Activated CD4-positive, alpha-beta T cell treated with anti-CD3 and anti-CD28 coated beads, Interleukin-10, Interleukin-2, amounts not matched to agents 100 ng/mL and 50 ng/mL, durations not matched to agents 16 hours and 8 hours (primary cell): ENCODE data around the gene GABRG3.

Experiments used
- DNase-seq: peaks from one replicate; pipeline ENCODE4 v3.0.0-alpha.2; 2020

GABRG3 gene

DNA sequence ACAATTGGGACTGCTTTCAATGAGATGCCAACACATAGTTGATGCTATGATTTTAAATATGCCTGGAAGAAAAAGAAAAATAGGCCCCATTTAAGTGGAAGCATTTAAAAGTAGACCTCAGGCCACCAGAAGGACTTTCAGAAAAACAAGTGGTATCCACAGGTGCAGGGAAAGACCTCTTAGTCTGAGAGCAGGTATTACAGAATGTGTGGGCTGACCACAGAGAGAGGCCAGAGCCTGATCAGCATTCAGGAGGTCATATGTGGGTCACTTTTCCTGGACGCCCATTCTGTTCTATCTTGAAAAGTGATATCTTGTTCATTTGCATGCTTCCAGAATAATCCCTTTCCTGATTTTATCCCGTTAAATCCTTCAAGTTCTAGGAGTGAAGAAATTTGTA is 95.5 kb downstream of the GABRG3 start:
- DNase-seq: no peak

DNA sequence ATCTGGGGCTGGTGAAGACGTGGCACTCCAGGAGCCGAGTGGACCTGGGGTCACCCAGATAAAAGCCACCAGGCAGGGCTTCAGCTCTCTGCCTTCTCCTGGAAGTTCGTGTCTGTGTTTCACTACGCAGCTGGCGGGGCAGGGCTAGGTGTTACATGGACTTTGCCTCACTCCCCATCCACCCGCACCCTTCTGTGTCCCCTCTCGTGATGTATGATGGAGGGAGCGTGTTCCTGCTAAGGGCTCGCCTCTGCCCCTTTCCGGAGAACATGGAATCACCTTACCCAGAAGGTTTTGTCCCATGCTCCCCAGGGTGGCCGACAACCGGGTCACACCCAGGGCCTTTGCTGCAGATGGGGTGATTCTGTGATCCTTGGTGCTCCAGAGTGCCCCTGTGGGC is 96.2 kb downstream of the GABRG3 start:
- DNase-seq: no peak

DNA sequence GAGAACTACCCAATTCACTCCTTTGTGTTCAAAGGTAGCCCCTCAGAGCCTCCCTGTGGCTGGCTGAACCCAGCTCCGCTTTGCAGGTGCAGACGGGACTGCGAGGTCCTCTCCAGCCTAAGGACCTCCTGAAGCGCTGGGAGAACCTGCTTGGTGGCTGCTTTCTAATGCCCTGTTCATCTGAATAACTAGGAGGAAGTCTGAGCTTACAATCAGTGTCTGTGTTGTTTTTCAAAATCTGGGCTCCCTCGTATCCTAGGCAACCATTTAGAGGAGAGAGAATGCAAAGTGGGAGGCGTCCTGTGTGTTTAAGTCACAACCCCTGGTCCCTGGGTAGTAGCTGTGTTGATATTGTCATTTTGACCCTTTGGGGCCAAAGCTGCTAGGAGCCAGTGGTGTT is 99.9 kb downstream of the GABRG3 start:
- DNase-seq: no peak

DNA sequence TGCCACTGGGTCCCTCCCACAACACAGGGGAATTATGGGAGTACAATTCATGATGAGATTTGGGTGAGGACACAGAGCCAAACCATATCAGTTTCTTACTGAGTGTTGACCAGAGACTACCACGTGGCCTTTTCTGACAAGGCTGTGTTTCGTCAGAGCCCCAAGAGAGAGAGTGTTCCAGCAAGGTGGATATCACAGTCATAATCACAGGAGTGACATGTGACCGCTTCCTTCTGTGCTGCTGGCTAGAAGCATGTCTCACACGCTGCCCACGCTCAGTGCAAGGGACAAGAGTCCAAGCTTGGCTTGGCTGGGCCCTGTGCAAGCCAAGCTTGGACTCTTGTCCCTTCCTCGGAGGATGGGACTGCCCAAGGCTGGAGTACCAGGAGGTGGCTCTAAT is 103.2 kb downstream of the GABRG3 start:
- DNase-seq: no peak

DNA sequence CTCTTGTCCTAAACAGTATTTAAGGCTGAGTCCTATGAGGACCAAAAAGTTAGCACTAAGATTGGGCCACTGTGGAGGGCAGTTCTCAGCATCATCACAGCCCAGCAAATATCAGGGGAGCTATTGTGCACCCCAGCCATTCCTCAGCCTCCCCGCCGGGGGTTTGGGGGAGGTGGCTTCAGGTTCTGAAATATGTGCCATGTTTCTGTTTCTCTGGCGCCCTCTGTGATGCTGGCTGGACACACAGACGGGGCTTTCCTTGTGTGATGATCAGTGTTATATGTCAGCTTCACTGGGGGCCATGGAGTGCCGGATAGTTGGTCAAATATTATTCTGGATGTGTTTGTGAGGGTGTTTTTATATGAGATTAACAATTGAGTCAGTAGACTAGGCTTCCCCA is 106.8 kb downstream of the GABRG3 start:
- no peak for DNase-seq

DNA sequence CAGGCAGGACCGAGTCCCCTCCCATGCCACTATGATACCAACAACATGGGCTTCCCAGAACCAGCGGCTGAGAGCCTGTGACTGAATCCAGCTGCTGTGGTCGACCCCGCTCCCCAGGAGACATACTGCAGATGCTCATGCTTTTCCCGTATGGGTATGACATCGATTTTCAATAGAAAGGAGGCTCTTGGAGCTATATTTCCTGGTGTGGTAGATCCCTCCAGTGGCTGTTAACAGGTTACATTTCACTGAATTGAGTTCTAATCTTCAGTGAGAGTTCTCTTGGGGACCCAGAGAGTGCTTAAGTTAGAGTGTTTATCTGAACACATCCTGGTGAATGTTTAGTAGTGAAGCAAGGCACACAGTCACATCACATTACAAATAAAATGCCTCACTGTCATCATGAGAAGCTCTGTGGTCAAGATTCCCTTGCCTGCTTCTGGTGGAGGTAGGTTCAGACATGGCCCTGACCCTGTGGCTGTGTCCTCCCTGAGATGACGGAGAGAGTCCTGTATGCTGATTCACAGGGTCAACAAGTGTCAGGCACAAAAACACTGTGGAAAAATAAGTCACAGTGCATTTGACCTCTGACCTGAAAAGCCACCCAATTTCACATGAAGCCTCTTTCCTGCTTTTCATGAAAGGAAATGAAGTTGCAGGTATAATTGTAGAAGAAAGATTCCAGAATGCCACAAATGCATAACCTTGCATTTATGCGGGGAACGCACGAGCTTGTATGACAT is 110.9 kb downstream of the GABRG3 start:
- DNase-seq: no peak

DNA sequence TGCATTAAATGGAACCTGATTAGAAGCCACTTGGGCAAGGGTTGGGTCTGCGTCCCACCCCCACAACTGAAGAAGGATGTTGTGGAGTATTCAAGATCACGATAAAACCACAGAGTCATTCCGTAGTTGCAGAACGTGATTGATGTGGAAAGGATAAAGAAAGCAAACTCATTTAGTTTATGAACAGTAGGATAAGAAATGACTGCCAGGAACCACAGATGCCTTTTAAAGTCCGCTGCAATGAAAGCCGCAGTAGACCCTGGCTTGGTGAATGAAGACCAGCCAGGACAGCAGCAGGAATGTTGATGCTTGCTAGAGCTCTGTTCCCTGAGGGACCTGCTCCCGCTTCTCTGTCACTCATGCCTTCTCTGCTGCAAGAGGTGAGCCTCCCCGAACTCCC is 111.5 kb downstream of the GABRG3 start:
- DNase-seq: no peak

DNA sequence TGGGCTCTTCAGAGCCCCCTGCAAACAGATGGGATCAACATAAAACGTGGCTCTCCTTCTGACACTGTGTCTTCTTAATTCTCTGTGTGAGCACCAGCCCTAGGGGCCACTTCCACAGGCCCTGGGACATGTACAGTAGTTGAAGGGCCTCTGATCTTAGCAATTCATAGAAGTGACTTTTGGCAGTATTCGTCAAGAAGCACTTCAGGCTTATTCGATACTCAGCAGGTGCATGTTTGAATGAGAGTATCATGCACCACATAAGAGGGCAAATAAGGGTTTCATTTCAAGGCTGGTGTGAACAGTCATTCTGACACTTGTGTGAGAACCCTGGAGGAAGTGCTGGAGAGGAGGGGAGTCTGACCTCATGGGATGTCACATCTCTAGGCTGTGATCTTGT is 113.9 kb downstream of the GABRG3 start:
- peak; percentile 7 for DNase-seq

DNA sequence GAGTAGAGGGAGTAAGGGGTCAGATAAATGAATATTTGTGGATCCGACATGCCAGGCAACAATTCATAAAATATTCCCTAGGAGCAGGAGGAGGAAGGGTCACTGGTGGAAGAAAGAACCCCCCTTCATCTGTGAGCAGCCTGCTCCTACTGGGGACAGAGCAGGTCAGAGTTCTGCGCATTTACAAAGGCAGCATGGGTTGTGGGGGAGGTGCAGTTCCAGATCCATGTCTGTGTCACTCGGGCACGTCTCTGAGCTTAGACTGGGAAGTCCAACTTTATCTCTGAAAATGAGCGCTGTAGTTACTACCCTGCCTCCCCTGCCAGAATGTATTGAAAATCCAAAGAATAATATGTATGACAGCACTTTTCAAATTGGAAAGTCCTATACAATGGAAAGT is 115.2 kb downstream of the GABRG3 start:
- no peak for DNase-seq

DNA sequence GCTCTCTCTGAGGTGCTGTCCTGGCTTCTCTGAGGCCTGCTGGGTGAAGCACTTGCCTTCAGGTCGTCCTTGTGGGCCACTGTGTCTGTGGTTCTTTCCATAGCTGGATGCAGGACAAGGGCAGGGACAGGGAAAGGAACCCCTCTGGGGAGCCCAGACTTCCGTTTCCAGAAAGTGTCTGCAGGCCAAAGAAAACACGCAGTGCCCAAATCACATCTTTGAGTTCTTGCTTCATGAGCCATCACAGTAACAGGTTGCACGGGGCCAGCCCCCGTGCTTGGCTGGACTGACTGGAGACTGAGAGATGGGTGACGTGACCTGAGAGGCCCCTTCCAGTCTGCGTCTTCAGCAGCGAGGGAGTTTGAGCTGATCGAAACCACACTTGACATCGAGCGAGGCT is 115.8 kb downstream of the GABRG3 start:
- no peak for DNase-seq

DNA sequence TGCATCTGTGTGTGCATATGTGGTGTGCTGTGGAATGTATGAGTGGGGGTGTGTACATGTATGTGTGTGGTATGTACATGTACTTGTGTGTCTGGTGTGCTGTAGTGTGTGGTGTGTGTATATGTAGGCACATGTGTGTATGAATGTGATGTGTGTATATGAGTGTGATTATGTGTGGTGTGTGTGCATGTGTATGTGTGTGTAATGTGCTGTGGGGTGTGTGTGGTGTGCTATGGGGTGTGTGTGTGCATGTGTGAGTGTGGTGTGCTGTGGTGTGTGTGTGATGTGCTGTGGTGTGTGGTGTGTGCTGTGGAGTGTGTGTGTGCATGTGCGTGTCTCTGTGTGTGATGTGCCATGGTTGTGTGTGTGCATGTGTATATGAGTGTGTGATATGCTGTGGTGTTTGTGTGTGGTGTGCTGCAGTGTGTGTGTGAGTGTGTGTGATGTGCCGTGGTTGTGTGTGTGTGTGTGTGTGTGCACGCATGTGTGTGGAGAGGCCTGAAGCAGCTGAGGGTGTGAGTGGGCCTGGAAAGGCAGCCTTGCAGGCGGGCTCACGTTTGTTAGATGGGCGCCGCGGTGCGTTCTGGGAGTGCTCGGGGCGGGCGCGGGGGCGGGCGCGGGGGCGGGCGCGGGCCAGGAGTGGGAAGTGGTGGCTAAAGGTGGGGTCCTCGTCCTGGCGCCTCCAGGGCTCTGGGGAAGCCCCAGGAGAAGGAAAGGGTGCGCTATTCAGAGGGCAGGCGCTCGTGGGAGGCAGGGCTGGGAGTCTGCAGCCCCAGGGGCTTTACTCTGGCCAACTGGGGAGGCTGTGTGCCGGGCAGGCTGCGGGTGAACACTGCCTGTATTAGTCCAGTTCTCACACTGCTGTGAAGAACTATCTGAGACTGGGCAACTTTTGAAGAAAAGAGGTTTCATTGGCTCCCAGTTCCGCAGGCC is 116.9 kb downstream of the GABRG3 start:
- DNase-seq: no peak

DNA sequence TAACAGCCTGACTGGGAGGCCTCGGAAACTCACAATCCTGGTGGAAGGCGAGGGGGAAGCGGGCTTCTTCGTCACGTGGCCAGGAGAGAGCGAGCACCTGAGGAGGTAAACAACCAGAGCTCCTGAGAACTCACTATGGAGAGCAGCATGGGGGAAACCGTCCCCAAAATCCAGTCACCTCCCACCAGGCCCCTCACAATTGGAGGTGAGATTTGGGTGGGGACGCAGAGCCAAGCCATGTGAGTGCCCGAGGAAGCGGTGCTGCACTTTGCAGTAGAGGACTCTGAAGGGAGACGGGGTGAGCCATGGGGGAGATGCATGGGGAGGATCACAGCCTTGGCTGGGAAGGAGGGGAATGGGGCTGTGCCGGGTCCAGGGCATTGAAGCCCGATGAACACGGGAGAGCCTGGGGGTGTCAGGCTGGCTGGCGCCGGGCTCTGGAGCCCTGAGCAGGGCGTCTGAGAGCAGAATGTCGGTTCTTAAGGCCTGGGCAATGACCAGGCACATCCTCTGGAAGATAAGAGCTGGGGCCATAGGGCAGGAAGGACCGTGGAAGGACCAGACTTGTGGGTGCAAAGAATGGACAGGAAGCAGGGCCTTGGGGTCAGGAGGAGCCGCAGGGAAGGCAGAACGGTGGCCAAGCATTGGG is 117.7 kb downstream of the GABRG3 start:
- DNase-seq: no peak

DNA sequence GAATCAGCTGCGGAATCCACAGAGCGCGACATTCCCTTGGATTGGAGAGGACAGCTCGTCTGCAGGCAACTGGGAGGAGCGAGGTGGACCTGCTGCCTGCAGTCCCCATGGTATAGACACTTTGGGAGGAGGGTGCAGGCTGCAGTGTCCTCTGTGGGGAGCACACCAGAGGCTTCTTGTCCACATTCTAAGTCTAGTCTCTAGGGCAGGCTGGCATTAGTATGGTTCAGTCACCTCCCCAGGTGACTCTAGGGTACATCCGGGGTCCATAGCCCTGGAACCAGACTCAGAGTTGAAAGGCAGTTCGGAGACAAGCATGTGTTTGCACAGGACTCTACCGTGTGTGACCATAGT is 118.2 kb downstream of the GABRG3 start:
- no peak for DNase-seq

DNA sequence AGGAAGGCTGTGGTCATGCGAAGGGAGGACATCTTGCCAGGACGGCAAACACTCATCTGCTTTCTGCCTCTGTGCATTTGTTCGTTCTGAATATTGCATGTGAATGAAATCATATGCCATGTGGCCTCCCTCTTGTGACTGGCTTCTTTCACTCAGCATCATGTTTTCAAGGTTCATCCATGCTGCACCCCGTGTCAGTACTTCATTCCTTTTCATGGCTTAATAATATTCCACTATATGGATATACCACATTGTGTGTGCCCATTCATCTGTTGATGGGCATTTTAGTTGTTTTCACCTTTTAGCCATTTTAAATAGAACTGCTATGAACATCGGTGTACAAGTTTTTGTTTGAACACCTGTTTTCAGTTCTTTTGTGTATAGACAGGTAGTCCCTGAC is 118.7 kb downstream of the GABRG3 start:
- no peak for DNase-seq

DNA sequence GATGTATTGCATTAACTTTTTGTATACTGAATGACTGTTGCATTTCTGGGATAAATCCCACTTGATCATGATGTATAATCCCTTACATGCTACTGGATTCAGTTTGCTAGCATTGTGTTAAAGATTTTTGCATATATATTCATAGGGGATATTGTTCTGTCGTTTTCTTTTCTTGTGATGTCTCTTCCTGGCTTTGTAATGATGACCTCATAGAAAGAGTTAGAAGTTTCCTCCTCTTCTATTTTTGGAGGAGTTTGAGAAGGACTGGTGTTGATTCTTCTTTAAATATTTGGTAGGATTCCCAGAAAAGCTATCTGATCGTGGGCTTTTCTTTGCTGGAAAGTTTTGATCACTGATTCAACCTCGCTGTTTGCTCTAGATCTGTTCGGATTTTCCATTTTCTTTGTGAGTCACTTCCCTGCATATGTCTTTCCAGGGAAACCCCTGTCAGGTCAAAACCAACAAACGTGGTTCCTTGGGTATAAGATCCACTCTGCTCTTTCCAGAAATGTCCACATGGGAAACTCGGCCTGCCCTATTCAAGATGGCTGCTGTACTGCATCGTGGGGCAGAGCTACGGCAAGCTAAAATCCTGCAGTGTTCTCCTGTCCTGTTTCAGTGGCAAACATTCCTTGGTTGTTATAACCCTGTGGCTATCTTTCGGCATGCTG is 120.4 kb downstream of the GABRG3 start:
- DNase-seq: no peak

DNA sequence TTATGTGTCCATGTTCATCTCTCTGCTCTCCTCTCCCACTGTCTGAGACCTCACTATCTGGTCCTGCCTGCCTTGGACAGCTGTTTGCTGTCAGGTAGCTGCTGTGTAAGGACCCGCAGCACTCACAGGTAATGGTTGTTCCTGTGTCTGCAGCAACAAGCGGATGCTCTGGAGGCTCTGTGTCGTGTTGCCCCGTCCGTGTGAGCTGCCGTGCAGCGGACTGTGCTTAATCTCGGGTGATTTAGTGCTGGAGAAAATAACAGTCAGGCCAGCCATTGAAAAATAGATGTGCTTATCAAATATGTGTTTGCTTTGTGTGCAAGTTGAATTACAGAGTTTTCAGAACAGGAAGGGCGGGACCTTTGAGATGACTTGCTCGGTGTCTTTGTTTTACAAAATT is 121.4 kb downstream of the GABRG3 start:
- DNase-seq: no peak

DNA sequence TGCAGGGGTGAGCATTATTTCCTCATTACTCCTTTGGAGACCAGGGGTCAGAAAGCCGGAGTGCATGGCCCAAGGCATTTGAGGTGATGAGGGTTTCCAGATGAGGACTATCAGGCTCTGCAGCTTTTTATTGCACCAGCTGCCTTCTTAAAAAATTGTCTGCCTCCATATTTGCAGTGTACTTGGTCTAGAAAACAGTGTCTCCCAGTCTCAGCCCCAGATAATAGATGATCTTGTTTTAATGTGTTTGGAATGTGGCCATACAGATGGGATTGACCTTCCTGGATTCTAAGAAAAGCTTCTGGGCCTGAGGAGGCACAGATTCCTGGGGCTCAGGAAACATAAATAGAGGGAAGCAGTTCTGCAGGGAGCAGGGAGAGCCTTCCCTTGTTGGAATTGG is 123.3 kb downstream of the GABRG3 start:
- DNase-seq: no peak

DNA sequence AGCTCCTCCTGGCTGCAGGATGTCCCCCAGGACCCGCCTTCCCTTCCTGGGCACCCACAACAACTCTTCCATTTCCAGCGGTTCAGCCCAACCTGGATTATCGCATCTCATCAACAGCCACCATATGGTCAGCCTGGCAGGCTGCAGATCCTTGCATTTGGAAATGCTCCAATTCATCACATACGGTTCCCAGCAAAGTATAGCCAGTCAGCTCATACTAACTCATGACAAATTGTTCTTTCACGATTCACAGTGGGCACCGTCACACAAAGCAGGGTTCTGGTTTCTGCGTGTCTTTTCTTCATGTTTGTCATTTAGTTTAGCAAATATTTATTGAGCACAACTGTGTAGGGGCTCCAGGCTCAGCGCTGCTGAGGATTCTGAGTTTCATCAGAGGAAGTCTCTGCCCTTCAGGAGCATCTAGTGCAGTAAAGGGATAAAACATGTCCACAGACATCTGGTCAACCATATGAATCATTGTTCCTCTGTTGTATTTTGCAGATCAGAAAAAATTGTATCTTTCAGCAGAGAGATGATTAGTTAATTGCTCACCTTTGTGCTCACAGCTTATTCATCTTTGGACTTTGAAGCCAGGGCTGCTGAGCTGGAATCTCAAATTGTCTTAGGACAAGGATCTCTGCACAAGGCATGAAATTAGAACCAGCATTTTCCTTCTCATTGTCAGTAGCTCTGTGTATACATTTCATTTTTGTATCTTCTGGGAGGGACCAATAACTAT is 125.1 kb downstream of the GABRG3 start:
- no peak for DNase-seq

DNA sequence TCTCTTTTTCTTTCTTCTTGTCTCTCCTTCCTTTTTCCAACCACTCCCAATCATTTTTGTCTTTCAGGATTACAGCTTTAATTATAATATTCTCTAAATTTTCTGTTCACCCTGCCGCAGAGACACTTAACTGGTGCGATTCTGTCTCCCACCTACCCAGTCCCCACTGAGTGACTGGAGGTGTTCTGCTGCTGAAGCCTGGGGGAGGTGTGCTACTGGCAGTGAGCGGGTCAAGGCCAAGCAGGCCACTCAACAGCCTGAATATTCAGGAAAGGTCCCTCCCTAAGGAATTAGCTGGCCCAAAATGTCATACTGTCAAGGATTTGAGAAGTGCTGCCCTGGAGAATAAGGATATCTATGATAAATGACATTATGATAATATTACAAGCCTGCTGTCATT is 126.5 kb downstream of the GABRG3 start:
- no peak for DNase-seq

DNA sequence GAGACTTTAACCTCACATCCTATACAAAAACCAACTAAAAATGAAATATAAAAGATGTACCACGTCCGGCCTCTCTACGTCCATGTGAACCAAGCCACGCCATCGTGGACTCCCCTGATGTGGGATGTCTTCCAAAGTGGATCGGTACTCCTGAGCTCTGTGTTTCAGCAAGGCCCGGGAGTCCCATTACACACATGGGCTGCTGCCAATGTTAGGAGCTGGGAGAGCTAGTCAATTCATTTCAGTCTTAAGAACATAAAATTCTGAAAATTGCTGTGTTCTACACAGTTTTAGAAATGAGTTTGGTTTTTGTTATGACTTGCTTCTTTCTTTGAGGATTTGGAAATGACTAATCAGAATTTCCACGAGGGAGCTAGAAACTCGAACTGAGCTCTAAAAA is 131.0 kb downstream of the GABRG3 start:
- DNase-seq: peak; percentile 24

DNA sequence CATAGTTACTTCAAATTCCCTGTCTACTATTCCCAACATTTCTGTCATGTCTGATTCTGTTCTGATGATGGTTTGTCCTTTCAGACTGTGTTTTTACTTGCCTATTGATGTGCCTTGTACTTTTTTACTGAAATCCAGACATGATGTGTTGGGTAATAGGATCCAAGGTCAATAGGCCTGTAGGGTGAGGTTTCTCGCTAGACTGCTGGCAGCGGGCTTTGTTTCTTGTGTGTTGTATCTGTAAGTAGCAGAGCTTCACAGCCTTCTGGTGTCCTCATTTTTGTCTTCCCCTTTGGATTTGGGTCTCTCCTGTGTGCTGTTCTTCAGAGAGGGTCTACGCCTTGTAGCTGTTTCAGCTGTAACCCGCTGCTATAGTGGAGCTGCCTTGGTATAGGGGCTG is 140.3 kb downstream of the GABRG3 start:
- DNase-seq: no peak

DNA sequence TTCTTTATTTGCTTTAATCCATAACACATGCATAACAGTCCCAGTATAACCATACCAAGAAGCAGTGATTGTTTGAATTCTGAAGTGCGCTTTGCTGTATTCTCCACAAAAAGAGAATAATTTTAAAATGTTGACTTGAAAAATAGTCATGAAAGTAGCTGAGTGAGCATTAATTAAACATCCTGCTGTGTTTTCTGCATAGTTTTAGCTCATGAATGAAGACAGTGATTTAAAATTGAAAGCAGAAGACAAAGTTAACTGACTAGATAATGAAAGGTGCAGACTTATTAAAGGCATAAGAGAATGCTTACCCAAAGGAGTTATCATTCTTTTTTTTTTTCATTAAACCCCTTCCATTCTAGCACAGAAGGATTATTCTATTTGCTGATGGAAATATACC is 143.5 kb downstream of the GABRG3 start:
- DNase-seq: no peak
